GM19035 (cell line): Measurements from ENCODE around the gene EVPLL.
"Not testable (repeated sequence)": the region's sequence is repeated elsewhere in the genome, so short reads cannot be mapped to it uniquely, and the experiment has no call there.

Source experiments
- ATAC-seq: cut with Tn5 transposase; IDR thresholded peaks from one replicate; pipeline ENCODE4 v1.9.1; 2021; ENCODE audit not compliant: unreplicated experiment

The EVPLL gene

GRCh38 chr17:18423015-18423414 lies 45.4 kb downstream of the EVPLL start:
- ATAC-seq: not testable (repeated sequence)

- ATAC-seq: not testable (repeated sequence)
Observed at GRCh38 chr17:18425593-18425992, 48.0 kb downstream of the EVPLL start.

GRCh38 chr17:18426639-18427038 lies 49.1 kb downstream of the EVPLL start:
- ATAC-seq: not testable (repeated sequence)

GRCh38 chr17:18432206-18432605 lies 54.6 kb downstream of the EVPLL start:
- ATAC-seq: not testable (repeated sequence)
